GM13976 (cell line): ENCODE results near the gene SOX6.

Experiments used
- DNase-seq: peaks from one replicate; pipeline ENCODE4 v3.0.0; 2012; ENCODE audit warnings: low spot score
- CTCF ChIP-seq: IDR thresholded peaks from 2 replicates; pipeline ENCODE4 v1.5.1; 2012; ENCODE audit warnings: borderline replicate concordance, mild to moderate bottlenecking; ENCODE audit not compliant: insufficient read depth; ENCODE audit errors: extremely low read depth, missing control alignments, control extremely low read depth
- in situ Hi-C: fragments of 300-500 bp; cut with MboI; formaldehyde crosslinking; loops from one replicate; pipeline ENCODE4 v1.12.0; 2022; ENCODE audit warnings: low sequenced_read_pairs, mixed read lengths, inconsistent platforms; ENCODE audit not compliant: unreplicated experiment

SOX6 gene

GRCh38 chr11:15976433-15977045 is 379.8 kb downstream of the SOX6 start:
- in situ Hi-C loops = no loop called here
- no peak for DNase-seq

GRCh38 chr11:15975742-15976141 is 380.6 kb downstream of the SOX6 start:
- no peak for DNase-seq
- TF ChIP-seq CTCF = no peak
- in situ Hi-C loops = no loop called here

More at GRCh38 chr11:15976433-15977045, 379.8 kb downstream of the SOX6 start:
- TF ChIP-seq CTCF = no peak

GRCh38 chr11:15972838-15973237 is 383.5 kb downstream of the SOX6 start:
- TF ChIP-seq CTCF = no peak
- DNase-seq = no peak
- in situ Hi-C loops = no loop called here

- in situ Hi-C loops = no loop called here
- no peak for DNase-seq
- no peak for TF ChIP-seq CTCF
These were observed 385.2 kb downstream of the SOX6 start for GRCh38 chr11:15971215-15971546.

GRCh38 chr11:15970506-15971214 is 385.7 kb downstream of the SOX6 start:
- DNase-seq = no peak
- in situ Hi-C loops = no loop called here
- TF ChIP-seq CTCF = no peak

GRCh38 chr11:15969701-15970329 is 386.5 kb downstream of the SOX6 start:
- TF ChIP-seq CTCF = no peak
- no peak for DNase-seq
- in situ Hi-C loops = no loop called here
